HG03521 (cell line): ENCODE results near the gene AFF1.

Experiments used
- ATAC-seq: cut with Tn5 transposase; IDR thresholded peaks from one replicate; pipeline ENCODE4 v1.9.1; 2021; ENCODE audit warnings: mild to moderate bottlenecking, moderate library complexity; ENCODE audit not compliant: unreplicated experiment

Gene AFF1

GRCh38 chr4:86947501-86948120 is 12.8 kb downstream of the AFF1 start:
- ATAC-seq = no peak

GRCh38 chr4:86948276-86948675 is 13.5 kb downstream of the AFF1 start:
- ATAC-seq = no peak

GRCh38 chr4:86950831-86951525 is 16.2 kb downstream of the AFF1 start:
- no peak for ATAC-seq

- no peak for ATAC-seq
These were observed 21.2 kb downstream of the AFF1 start for GRCh38 chr4:86955888-86956451.

GRCh38 chr4:86957215-86957614 is 22.4 kb downstream of the AFF1 start:
- ATAC-seq = no peak

GRCh38 chr4:86959588-86960500 is 25.0 kb downstream of the AFF1 start:
- no peak for ATAC-seq

- no peak for ATAC-seq
These were observed 25.7 kb downstream of the AFF1 start for GRCh38 chr4:86960557-86960961.

GRCh38 chr4:86961116-86961515 is 26.3 kb downstream of the AFF1 start:
- peak; percentile 3 for ATAC-seq

- ATAC-seq = peak; percentile 93
These were observed 26.9 kb downstream of the AFF1 start for GRCh38 chr4:86961605-86962295.

GRCh38 chr4:86963697-86964096 is 28.9 kb downstream of the AFF1 start:
- no peak for ATAC-seq

GRCh38 chr4:86965019-86965976 is 30.5 kb downstream of the AFF1 start:
- no peak for ATAC-seq

- ATAC-seq = no peak
These were observed 32.3 kb downstream of the AFF1 start for GRCh38 chr4:86967073-86967472.

GRCh38 chr4:86967798-86968197 is 33.0 kb downstream of the AFF1 start:
- ATAC-seq = no peak

GRCh38 chr4:86968547-86968946 is 33.7 kb downstream of the AFF1 start:
- ATAC-seq = no peak

GRCh38 chr4:86970447-86971354 is 35.9 kb downstream of the AFF1 start:
- ATAC-seq = no peak

GRCh38 chr4:86971355-86971683 is 36.5 kb downstream of the AFF1 start:
- no peak for ATAC-seq

- ATAC-seq = no peak
These were observed 38.2 kb downstream of the AFF1 start for GRCh38 chr4:86972997-86973396.

- ATAC-seq = no peak
These were observed 38.9 kb downstream of the AFF1 start for GRCh38 chr4:86973668-86974067.

GRCh38 chr4:86974551-86974994 is 39.8 kb downstream of the AFF1 start:
- ATAC-seq = no peak
